ENCODE measurements around the gene COL11A1.

COL11A1 gene

GRCh38 chr1:103112546-103112945, 4.2 kb upstream of the COL11A1 start:
- no peak overlapping the region for H3K4me3 ChIP-seq (ENCODE audit: low read length)
- H3K9ac ChIP-seq (ENCODE audit: low read length), result no peak overlapping the region
- H3K4me1 ChIP-seq (ENCODE audit: control insufficient read depth, low read depth, low read length), result peaks cover 9% of the 10 kb centered on the region
- no peak overlapping the region for H3K27ac ChIP-seq (ENCODE audit: low read length)
- H3K36me3 ChIP-seq (ENCODE audit: control insufficient read depth, low read depth, low read length), result no peaks in the 10 kb centered on the region
- H3K27me3 ChIP-seq (ENCODE audit: control insufficient read depth, insufficient read depth, low read length), result peaks cover 5% of the 10 kb centered on the region
- H3K9me3 ChIP-seq (ENCODE audit: control insufficient read depth, low read depth, low read length), result peaks cover 3% of the 10 kb centered on the region

GRCh38 chr1:103111926-103112325, 3.6 kb upstream of the COL11A1 start:
- H3K36me3 ChIP-seq (ENCODE audit: control insufficient read depth, low read depth, low read length), result no peaks in the 10 kb centered on the region
- H3K9me3 ChIP-seq (ENCODE audit: control insufficient read depth, low read depth, low read length), result peaks cover 3% of the 10 kb centered on the region
- H3K27me3 ChIP-seq (ENCODE audit: control insufficient read depth, insufficient read depth, low read length), result peaks cover 9% of the 10 kb centered on the region
- no peak overlapping the region for H3K27ac ChIP-seq (ENCODE audit: low read length)
- no peak overlapping the region for H3K9ac ChIP-seq (ENCODE audit: low read length)
- H3K4me1 ChIP-seq (ENCODE audit: control insufficient read depth, low read depth, low read length), result peaks cover 9% of the 10 kb centered on the region
- H3K4me3 ChIP-seq (ENCODE audit: low read length), result no peak overlapping the region

GRCh38 chr1:103110701-103111100, 2.4 kb upstream of the COL11A1 start:
- peaks cover 9% of the 10 kb centered on the region for H3K27me3 ChIP-seq (ENCODE audit: control insufficient read depth, insufficient read depth, low read length)
- H3K9me3 ChIP-seq (ENCODE audit: control insufficient read depth, low read depth, low read length), result no peaks in the 10 kb centered on the region
- no peak overlapping the region for H3K4me3 ChIP-seq (ENCODE audit: low read length)
- H3K27ac ChIP-seq (ENCODE audit: low read length), result no peak overlapping the region
- peaks cover 12% of the 10 kb centered on the region for H3K4me1 ChIP-seq (ENCODE audit: control insufficient read depth, low read depth, low read length)
- H3K9ac ChIP-seq (ENCODE audit: low read length), result no peak overlapping the region
- no peaks in the 10 kb centered on the region for H3K36me3 ChIP-seq (ENCODE audit: control insufficient read depth, low read depth, low read length)

- peaks cover 12% of the 10 kb centered on the region for H3K4me1 ChIP-seq (ENCODE audit: control insufficient read depth, low read depth, low read length)
- H3K27ac ChIP-seq (ENCODE audit: low read length), result no peak overlapping the region
- H3K36me3 ChIP-seq (ENCODE audit: control insufficient read depth, low read depth, low read length), result no peaks in the 10 kb centered on the region
- H3K9me3 ChIP-seq (ENCODE audit: control insufficient read depth, low read depth, low read length), result no peaks in the 10 kb centered on the region
- H3K9ac ChIP-seq (ENCODE audit: low read length), result peak overlapping the region; percentile 57
- peaks cover 9% of the 10 kb centered on the region for H3K27me3 ChIP-seq (ENCODE audit: control insufficient read depth, insufficient read depth, low read length)
- peak overlapping the region; percentile 89 for H3K4me3 ChIP-seq (ENCODE audit: low read length)
These were observed 1.1 kb upstream of the COL11A1 start for GRCh38 chr1:103109311-103109920.

GRCh38 chr1:103107741-103108375, 464 bp downstream of the COL11A1 start:
- H3K4me3 ChIP-seq (ENCODE audit: low read length), result peak overlapping the region; percentile 89
- no peak overlapping the region for H3K27ac ChIP-seq (ENCODE audit: low read length)
- H3K36me3 ChIP-seq (ENCODE audit: control insufficient read depth, low read depth, low read length), result no peaks in the 10 kb centered on the region
- peaks cover 9% of the 10 kb centered on the region for H3K27me3 ChIP-seq (ENCODE audit: control insufficient read depth, insufficient read depth, low read length)
- peaks cover 12% of the 10 kb centered on the region for H3K4me1 ChIP-seq (ENCODE audit: control insufficient read depth, low read depth, low read length)
- H3K9ac ChIP-seq (ENCODE audit: low read length), result peak overlapping the region; percentile 57
- no peaks in the 10 kb centered on the region for H3K9me3 ChIP-seq (ENCODE audit: control insufficient read depth, low read depth, low read length)

GRCh38 chr1:103106426-103107341, 1.6 kb downstream of the COL11A1 start:
- Histone ChIP-seq H3K36me3 (ENCODE audit: control insufficient read depth, low read depth, low read length) (no peaks in the 10 kb centered on the region), H3K27ac (ENCODE audit: low read length) (no peak overlapping the region), H3K9me3 (ENCODE audit: control insufficient read depth, low read depth, low read length) (no peaks in the 10 kb centered on the region), H3K27me3 (ENCODE audit: control insufficient read depth, insufficient read depth, low read length) (peaks cover 9% of the 10 kb centered on the region), H3K9ac (ENCODE audit: low read length) (no peak overlapping the region), H3K4me1 (ENCODE audit: control insufficient read depth, low read depth, low read length) (peaks cover 12% of the 10 kb centered on the region), H3K4me3 (ENCODE audit: low read length) (peak overlapping the region; percentile 89)

GRCh38 chr1:103101399-103101798, 6.9 kb downstream of the COL11A1 start:
- no peaks in the 10 kb centered on the region for H3K27me3 ChIP-seq (ENCODE audit: control insufficient read depth, insufficient read depth, low read length)
- no peak overlapping the region for H3K4me3 ChIP-seq (ENCODE audit: low read length)
- peaks cover 3% of the 10 kb centered on the region for H3K4me1 ChIP-seq (ENCODE audit: control insufficient read depth, low read depth, low read length)
- H3K9me3 ChIP-seq (ENCODE audit: control insufficient read depth, low read depth, low read length), result no peaks in the 10 kb centered on the region
- H3K27ac ChIP-seq (ENCODE audit: low read length), result no peak overlapping the region
- H3K36me3 ChIP-seq (ENCODE audit: control insufficient read depth, low read depth, low read length), result no peaks in the 10 kb centered on the region
- H3K9ac ChIP-seq (ENCODE audit: low read length), result no peak overlapping the region

GRCh38 chr1:103089221-103089620, 19.1 kb downstream of the COL11A1 start:
- Histone ChIP-seq H3K36me3 (ENCODE audit: control insufficient read depth, low read depth, low read length) (no peaks in the 10 kb centered on the region), H3K9me3 (ENCODE audit: control insufficient read depth, low read depth, low read length) (no peaks in the 10 kb centered on the region), H3K27me3 (ENCODE audit: control insufficient read depth, insufficient read depth, low read length) (no peaks in the 10 kb centered on the region), H3K9ac (ENCODE audit: low read length) (no peak overlapping the region), H3K27ac (ENCODE audit: low read length) (no peak overlapping the region), H3K4me3 (ENCODE audit: low read length) (no peak overlapping the region), H3K4me1 (ENCODE audit: control insufficient read depth, low read depth, low read length) (no peaks in the 10 kb centered on the region)

- H3K9me3 ChIP-seq (ENCODE audit: control insufficient read depth, low read depth, low read length), result no peaks in the 10 kb centered on the region
- H3K27me3 ChIP-seq (ENCODE audit: control insufficient read depth, insufficient read depth, low read length), result no peaks in the 10 kb centered on the region
- H3K36me3 ChIP-seq (ENCODE audit: control insufficient read depth, low read depth, low read length), result no peaks in the 10 kb centered on the region
- H3K27ac ChIP-seq (ENCODE audit: low read length), result no peak overlapping the region
- H3K4me3 ChIP-seq (ENCODE audit: low read length), result no peak overlapping the region
- H3K9ac ChIP-seq (ENCODE audit: low read length), result no peak overlapping the region
- no peaks in the 10 kb centered on the region for H3K4me1 ChIP-seq (ENCODE audit: control insufficient read depth, low read depth, low read length)
These were observed 21.1 kb downstream of the COL11A1 start for GRCh38 chr1:103087256-103087655.

GRCh38 chr1:103084181-103084580, 24.1 kb downstream of the COL11A1 start:
- H3K27ac ChIP-seq (ENCODE audit: low read length), result no peak overlapping the region
- H3K27me3 ChIP-seq (ENCODE audit: control insufficient read depth, insufficient read depth, low read length), result no peaks in the 10 kb centered on the region
- H3K36me3 ChIP-seq (ENCODE audit: control insufficient read depth, low read depth, low read length), result no peaks in the 10 kb centered on the region
- no peak overlapping the region for H3K9ac ChIP-seq (ENCODE audit: low read length)
- H3K9me3 ChIP-seq (ENCODE audit: control insufficient read depth, low read depth, low read length), result no peaks in the 10 kb centered on the region
- H3K4me1 ChIP-seq (ENCODE audit: control insufficient read depth, low read depth, low read length), result no peaks in the 10 kb centered on the region
- H3K4me3 ChIP-seq (ENCODE audit: low read length), result no peak overlapping the region

- Histone ChIP-seq H3K9me3 (ENCODE audit: control insufficient read depth, low read depth, low read length) (no peaks in the 10 kb centered on the region), H3K27ac (ENCODE audit: low read length) (no peak overlapping the region), H3K27me3 (ENCODE audit: control insufficient read depth, insufficient read depth, low read length) (no peaks in the 10 kb centered on the region), H3K9ac (ENCODE audit: low read length) (no peak overlapping the region), H3K4me1 (ENCODE audit: control insufficient read depth, low read depth, low read length) (no peaks in the 10 kb centered on the region), H3K36me3 (ENCODE audit: control insufficient read depth, low read depth, low read length) (no peaks in the 10 kb centered on the region), H3K4me3 (ENCODE audit: low read length) (no peak overlapping the region)
These were observed 32.9 kb downstream of the COL11A1 start for GRCh38 chr1:103075316-103076000.
